Peyer's patch (tissue), 4 donors: ENCODE results near the gene TIAM2. TPM values are rescaled to one million over a fixed set of nuclear protein-coding genes. Genes with fewer than 3 reads are reported as not detected.

Experiments used
- DNase-seq, 3 donors: peaks; one replicate each; pipeline ENCODE4 v3.0.0-alpha.2; 2017 to 2019
- H3K27ac ChIP-seq, 4 donors: fragments of 200-600 bp; sonication (generic); one replicate each; pipeline ENCODE4 v1.5.1; 2016 to 2019
- H3K27me3 ChIP-seq, 2 donors: fragments of 200-600 bp; sonication (generic); one replicate each; pipeline ENCODE4 v1.5.1; 2019
- H3K36me3 ChIP-seq, 3 donors: fragments of 200-600 bp; sonication (generic); one replicate each; pipeline ENCODE4 v1.5.1; 2016 to 2019
- H3K4me1 ChIP-seq, 4 donors: fragments of 200-600 bp; sonication (generic); one replicate each; pipeline ENCODE4 v1.5.1; 2016 to 2019
- H3K4me3 ChIP-seq, 4 donors: fragments of 200-600 bp; sonication (generic); 1 replicate in 3 of 4; 2 replicates in 1 of 4; pipeline ENCODE4 v1.5.1; 2016 to 2019; ENCODE audit warnings: mild to moderate bottlenecking in 1 of 4
- H3K9me3 ChIP-seq, 4 donors: fragments of 200-600 bp; sonication (generic); one replicate each; pipeline ENCODE4 v1.5.1; 2016 to 2019; ENCODE audit warnings: mild to moderate bottlenecking in 1 of 4
- POLR2A ChIP-seq, 2 donors: fragments of 450-650 bp; IDR thresholded peaks; one replicate each; pipeline ENCODE4 v1.5.1; 2017; ENCODE audit warnings: antibody characterized with exemption in 2 of 2, mild to moderate bottlenecking in 2 of 2, moderate library complexity in 2 of 2
- total RNA-seq, 4 donors: library from RNA; depleted of rRNA; stranded (reverse); fragments of >200 nt; gene quantifications; one replicate each; pipeline ENCODE4 v1.1.0, GENCODE V29; 2016
- TF ChIP-seq, protein P1 (sequence below), 6 experiments: fragments of 450-650 bp in 4 of 6; fragments of 200-600 bp in 2 of 6; sonication (generic) in 1 of 6; IDR thresholded peaks; one replicate each; pipeline ENCODE4 v1.5.1; 2017 to 2019; ENCODE audit warnings: antibody characterized with exemption in 6 of 6, mild to moderate bottlenecking in 3 of 6, moderate library complexity in 1 of 6

The TIAM2 gene
- total RNA-seq, 4 donors from 2014 or later, result 47.0 to 139 (median 91.9) TPM

DNA sequence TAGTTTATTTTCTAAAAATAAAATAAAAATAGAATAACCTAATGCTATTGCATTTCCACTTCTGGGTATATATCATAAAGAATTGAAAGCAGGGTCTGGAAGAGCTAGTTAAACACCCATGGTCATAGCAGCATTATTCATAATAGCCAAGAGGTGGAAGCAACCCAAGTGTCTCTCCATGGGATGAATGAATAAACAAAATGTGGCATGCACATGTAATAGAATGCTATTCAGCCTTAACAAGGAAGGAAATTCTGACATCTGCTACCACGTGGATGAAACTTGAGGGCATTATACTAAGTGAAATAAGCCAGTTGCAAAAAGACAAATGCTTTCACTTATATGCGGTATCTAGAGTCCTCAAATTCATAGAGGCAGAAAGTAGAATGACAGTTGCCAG is 130.8 kb downstream of the TIAM2 start:
- no peak for DNase-seq

DNA sequence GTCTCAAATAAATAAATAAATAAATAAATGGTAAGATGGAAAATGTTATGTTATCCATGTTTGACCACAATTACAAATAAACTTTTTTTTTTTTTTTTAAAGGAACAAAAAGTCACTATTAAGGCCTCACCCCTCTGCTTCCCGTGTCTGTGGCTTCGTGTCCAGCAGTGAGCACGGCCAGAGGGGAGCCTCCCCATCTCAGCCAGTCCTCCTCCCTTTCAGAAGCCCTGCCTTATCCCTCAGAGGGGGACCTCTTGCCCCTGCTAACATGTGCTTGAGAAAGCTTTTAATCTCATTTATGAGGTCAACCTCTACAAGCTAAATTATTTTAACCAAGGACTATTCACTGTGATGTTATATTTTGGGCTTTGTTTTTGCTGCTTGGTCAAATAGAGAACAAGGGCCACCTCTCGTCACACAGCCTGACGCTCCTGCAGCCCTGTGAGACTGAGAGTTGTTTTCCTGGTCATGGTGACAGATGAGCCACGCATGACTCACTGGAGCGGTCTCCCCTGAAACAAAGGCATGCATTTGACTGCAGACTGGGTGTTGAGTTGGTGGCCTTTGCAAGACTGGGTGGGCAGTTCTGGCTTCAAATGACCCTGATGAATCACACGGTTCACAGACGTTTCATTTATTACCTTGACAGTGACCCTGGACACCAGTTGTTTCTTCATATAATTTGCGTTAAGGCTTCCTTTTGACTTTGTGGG is 131.8 kb downstream of the TIAM2 start:
- Histone ChIP-seq H3K4me3 (no peak overlapping the region), H3K4me1 (no peaks in the 10 kb centered on the region), H3K27me3 (no peaks in the 10 kb centered on the region), H3K36me3 (peaks cover 0 to 15% (median 0%) of the 10 kb centered on the region in 3 donors), H3K9me3 (no peaks in the 10 kb centered on the region), H3K27ac (no peak overlapping the region)
- TF ChIP-seq POLR2A (IDR thresholded peaks at IDR 0.05), result no peak
- no peak for DNase-seq

More for the DNA sequence above, 130.8 kb downstream of the TIAM2 start:
- Histone ChIP-seq H3K27me3 (no peaks in the 10 kb centered on the region), H3K4me1 (no peaks in the 10 kb centered on the region), H3K9me3 (no peaks in the 10 kb centered on the region), H3K36me3 (peaks cover 0 to 15% (median 0%) of the 10 kb centered on the region in 3 donors), H3K4me3 (no peak overlapping the region), H3K27ac (no peak overlapping the region)
- TF ChIP-seq, protein P1, sequence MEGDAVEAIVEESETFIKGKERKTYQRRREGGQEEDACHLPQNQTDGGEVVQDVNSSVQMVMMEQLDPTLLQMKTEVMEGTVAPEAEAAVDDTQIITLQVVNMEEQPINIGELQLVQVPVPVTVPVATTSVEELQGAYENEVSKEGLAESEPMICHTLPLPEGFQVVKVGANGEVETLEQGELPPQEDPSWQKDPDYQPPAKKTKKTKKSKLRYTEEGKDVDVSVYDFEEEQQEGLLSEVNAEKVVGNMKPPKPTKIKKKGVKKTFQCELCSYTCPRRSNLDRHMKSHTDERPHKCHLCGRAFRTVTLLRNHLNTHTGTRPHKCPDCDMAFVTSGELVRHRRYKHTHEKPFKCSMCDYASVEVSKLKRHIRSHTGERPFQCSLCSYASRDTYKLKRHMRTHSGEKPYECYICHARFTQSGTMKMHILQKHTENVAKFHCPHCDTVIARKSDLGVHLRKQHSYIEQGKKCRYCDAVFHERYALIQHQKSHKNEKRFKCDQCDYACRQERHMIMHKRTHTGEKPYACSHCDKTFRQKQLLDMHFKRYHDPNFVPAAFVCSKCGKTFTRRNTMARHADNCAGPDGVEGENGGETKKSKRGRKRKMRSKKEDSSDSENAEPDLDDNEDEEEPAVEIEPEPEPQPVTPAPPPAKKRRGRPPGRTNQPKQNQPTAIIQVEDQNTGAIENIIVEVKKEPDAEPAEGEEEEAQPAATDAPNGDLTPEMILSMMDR (IDR thresholded peaks at IDR 0.05), result no peak
- TF ChIP-seq POLR2A (IDR thresholded peaks at IDR 0.05), result no peak

DNA sequence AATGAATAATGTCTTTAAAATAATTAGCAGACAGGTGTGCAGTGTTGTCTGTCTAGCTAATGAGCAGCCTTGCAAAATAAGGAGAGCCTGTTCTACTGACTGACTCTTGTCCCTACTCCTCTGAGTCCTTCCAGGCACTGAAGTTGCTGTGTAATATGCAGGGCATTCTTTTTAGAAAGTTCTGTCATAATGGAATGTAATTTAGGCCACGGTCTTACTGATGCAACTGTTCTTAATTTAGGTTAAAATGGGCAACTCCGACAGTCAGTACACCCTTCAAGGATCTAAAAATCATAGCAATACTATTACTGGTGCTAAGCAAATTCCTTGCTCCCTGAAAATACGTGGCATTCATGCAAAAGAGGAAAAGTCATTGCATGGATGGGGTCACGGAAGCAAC is 133.9 kb downstream of the TIAM2 start:
- Histone ChIP-seq H3K27me3 (no peaks in the 10 kb centered on the region), H3K27ac (no peak overlapping the region), H3K4me3 (no peak overlapping the region), H3K9me3 (no peaks in the 10 kb centered on the region), H3K4me1 (no peaks in the 10 kb centered on the region), H3K36me3 (peaks cover 0 to 15% (median 0%) of the 10 kb centered on the region in 3 donors)
- no peak for DNase-seq
- TF ChIP-seq, protein P1 (IDR thresholded peaks at IDR 0.05), result no peak
- no peak for TF ChIP-seq POLR2A (IDR thresholded peaks at IDR 0.05)

DNA sequence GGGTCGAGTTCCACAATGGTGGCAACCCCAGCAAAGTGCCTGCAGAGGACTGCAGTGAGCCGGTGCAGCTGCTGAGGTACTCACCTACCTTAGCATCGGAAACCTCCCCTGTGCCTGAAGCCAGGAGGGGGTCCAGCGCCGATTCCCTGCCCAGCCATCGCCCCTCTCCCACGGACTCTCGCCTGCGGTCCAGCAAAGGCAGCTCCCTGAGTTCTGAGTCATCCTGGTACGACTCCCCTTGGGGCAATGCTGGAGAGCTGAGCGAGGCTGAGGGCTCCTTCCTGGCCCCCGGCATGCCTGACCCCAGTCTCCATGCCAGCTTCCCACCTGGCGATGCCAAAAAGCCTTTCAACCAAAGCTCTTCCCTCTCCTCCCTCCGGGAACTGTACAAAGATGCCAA is 134.6 kb downstream of the TIAM2 start:
- no peak for DNase-seq
- H3K27ac ChIP-seq, result no peak overlapping the region
- no peak overlapping the region for H3K4me3 ChIP-seq
- H3K9me3 ChIP-seq, result no peaks in the 10 kb centered on the region
- H3K4me1 ChIP-seq, result no peaks in the 10 kb centered on the region
- no peaks in the 10 kb centered on the region for H3K27me3 ChIP-seq
- TF ChIP-seq POLR2A (IDR thresholded peaks at IDR 0.05), result no peak
- TF ChIP-seq, protein P1 (IDR thresholded peaks at IDR 0.05), result no peak
- H3K36me3 ChIP-seq, result peaks cover 0 to 15% (median 0%) of the 10 kb centered on the region in 3 donors

DNA sequence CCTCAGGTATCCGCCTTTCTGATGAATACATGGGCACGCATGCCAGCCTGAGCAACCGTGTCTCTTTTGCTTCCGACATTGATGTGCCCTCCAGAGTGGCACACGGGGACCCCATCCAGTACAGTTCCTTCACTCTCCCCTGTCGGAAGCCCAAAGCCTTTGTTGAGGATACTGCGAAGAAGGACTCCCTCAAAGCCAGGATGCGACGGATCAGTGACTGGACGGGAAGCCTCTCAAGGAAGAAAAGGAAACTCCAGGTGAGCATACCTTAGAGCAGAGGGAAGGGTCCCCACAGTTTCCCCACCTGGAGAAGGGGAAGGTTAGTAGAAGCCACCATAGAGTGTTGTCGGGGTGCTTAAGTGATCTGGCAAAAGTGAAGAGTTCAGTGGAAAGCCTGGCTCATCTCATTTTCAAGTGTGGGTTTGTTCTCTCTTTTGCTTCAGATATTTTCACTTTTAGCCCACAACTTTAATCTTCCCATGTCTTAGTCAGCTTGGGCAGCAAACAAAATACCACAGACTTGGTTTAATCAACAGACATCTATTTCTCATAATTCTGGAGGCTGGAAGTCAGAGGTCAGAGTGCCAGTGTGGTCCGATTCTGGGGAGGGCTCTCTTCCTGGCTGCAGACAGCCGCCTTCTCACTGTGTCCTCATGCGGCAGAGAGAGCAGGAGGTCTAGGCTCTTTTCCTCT is 135.2 kb downstream of the TIAM2 start:
- TF ChIP-seq, protein P1 (IDR thresholded peaks at IDR 0.05), result no peak
- TF ChIP-seq POLR2A (IDR thresholded peaks at IDR 0.05), result no peak
- H3K27ac ChIP-seq, result no peak overlapping the region
- H3K36me3 ChIP-seq, result peaks cover 0 to 15% (median 0%) of the 10 kb centered on the region in 3 donors
- no peaks in the 10 kb centered on the region for H3K27me3 ChIP-seq
- no peak for DNase-seq
- H3K4me3 ChIP-seq, result no peak overlapping the region
- H3K4me1 ChIP-seq, result no peaks in the 10 kb centered on the region
- H3K9me3 ChIP-seq, result no peaks in the 10 kb centered on the region

DNA sequence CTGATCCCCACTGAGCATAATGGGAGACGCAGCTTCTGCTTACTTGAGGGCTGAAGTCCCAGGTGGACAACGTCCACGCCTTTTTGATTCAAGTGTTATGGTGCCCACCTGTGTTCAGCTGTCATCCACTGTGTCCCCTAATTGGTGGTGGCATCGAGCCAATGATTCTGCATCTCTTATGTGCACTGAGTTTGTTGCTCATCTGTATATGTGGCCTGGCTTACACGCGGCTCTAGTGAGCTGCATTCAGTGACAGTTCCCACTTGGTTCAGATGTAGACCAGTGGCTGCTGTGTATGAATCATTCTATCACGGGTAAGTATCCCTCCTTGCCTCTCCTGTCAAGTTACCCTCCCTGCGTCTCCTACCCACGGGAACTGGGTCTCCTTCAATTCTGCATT is 137.5 kb downstream of the TIAM2 start:
- H3K9me3 ChIP-seq, result no peaks in the 10 kb centered on the region
- peaks cover 0 to 20% (median 0%) of the 10 kb centered on the region in 3 donors for H3K36me3 ChIP-seq
- no peak for DNase-seq
- H3K4me3 ChIP-seq, result no peak overlapping the region
- no peaks in the 10 kb centered on the region for H3K4me1 ChIP-seq
- TF ChIP-seq POLR2A (IDR thresholded peaks at IDR 0.05), result no peak
- TF ChIP-seq, protein P1 (IDR thresholded peaks at IDR 0.05), result no peak
- H3K27ac ChIP-seq, result no peak overlapping the region
- H3K27me3 ChIP-seq, result no peaks in the 10 kb centered on the region
